Endothelial cell of umbilical vein (primary cell): Measurements from ENCODE around the gene CA11. TPM values are rescaled to one million over a fixed set of nuclear protein-coding genes. Genes with fewer than 3 reads are reported as not detected.
"Not testable (repeated sequence)": the region's sequence is repeated elsewhere in the genome, so short reads cannot be mapped to it uniquely, and the experiment has no call there.

Experiments used
- BruUV-seq: library from RNA; stranded (reverse); fragments of 400-500 nt; replicated peaks from 2 replicates; lab custom pipeline; 2021; lab: Mats Ljungman, UMichigan
- CTCF ChIA-PET: fragments of 300-600, 350-600 bp; sonication (Branson Sonifier 250); formaldehyde crosslinking; loops from one replicate; lab custom pipeline; 2021; ENCODE audit warnings: antibody characterized with exemption, inconsistent platforms; lab: Charles Lee
- POLR2A ChIA-PET: fragments of 300-600, 350-600 bp; sonication (Branson Sonifier 250); formaldehyde crosslinking; loops from one replicate; lab custom pipeline; 2021; ENCODE audit warnings: antibody characterized with exemption, inconsistent platforms; lab: Charles Lee
- DNase-seq: peaks from one replicate; pipeline ENCODE4 v3.0.0-alpha.2; 2011; ENCODE audit warnings: low read depth, low spot score
- FAIRE-seq: peaks from 2 replicates; lab custom pipeline; 2011; peaks lifted over from hg19 to GRCh38; lab: Jason Lieb, UNC
- H2AFZ ChIP-seq: 2 replicates; pipeline ENCODE4 v1.6.0; 2012; ENCODE audit warnings: low read depth, low read length, control low read depth, inconsistent platforms
- H3K27ac ChIP-seq: 2 replicates; pipeline ENCODE4 v1.5.1; 2011; ENCODE audit warnings: low read depth, mild to moderate bottlenecking, control low read depth, low read length, moderate library complexity; ENCODE audit not compliant: insufficient read depth
- H3K27me3 ChIP-seq, 2 experiments: 2 replicates each; pipeline versions ENCODE4 v1.6.0 to v1.6.1; 2011; ENCODE audit warnings: low read length in 2 of 2, mixed read lengths in 1 of 2; ENCODE audit not compliant: control insufficient read depth in 2 of 2, insufficient read depth in 2 of 2
- H3K36me3 ChIP-seq, 2 experiments: 2 replicates in 1 of 2; 3 replicates in 1 of 2; pipeline ENCODE4 v1.5.1; 2011; ENCODE audit warnings: low read length in 2 of 2, mild to moderate bottlenecking in 1 of 2, moderate library complexity in 1 of 2; ENCODE audit not compliant: control insufficient read depth in 2 of 2, insufficient read depth in 2 of 2; ENCODE audit errors: extremely low read depth in 1 of 2
- H3K4me1 ChIP-seq: 3 replicates; pipeline ENCODE4 v1.5.1; 2011; ENCODE audit warnings: mild to moderate bottlenecking, low read length; ENCODE audit not compliant: control insufficient read depth, insufficient read depth; ENCODE audit errors: extremely low read depth
- H3K4me2 ChIP-seq: 2 replicates; pipeline ENCODE4 v1.6.1; 2011; ENCODE audit warnings: low read length, control low read depth, mixed read lengths; ENCODE audit not compliant: insufficient read depth
- H3K4me3 ChIP-seq, 3 experiments: fragments of 200-600 bp in 1 of 3; sonication (generic), shearing (Covaris generic) in 1 of 3; replicated peaks in 1 of 3; 2 replicates each; pipeline ENCODE4 v1.5.1; 2011 to 2016; ENCODE audit warnings: control low read depth in 3 of 3, low read length in 3 of 3, mild to moderate bottlenecking in 2 of 3, inconsistent platforms in 1 of 3, low read depth in 1 of 3, moderate library complexity in 1 of 3; ENCODE audit not compliant: insufficient read depth in 1 of 3
- H3K79me2 ChIP-seq: 2 replicates; pipeline ENCODE4 v1.6.0; 2012; ENCODE audit warnings: low read length, inconsistent platforms; ENCODE audit not compliant: control insufficient read depth, insufficient read depth
- H3K9ac ChIP-seq: replicated peaks from 2 replicates; pipeline ENCODE3; 2011; ENCODE audit warnings: low read length, control low read depth; ENCODE audit not compliant: insufficient read depth; ENCODE audit errors: extremely low read depth
- H3K9me1 ChIP-seq: replicated peaks from 3 replicates; pipeline ENCODE4 v1.6.0; 2011; ENCODE audit warnings: mild to moderate bottlenecking, low read length; ENCODE audit not compliant: control insufficient read depth, insufficient read depth; ENCODE audit errors: extremely low read depth
- H3K9me3 ChIP-seq: replicated peaks from 2 replicates; pipeline ENCODE4 v1.5.1; 2012; ENCODE audit warnings: low read length, inconsistent platforms; ENCODE audit not compliant: control insufficient read depth, insufficient read depth
- H4K20me1 ChIP-seq: replicated peaks from 2 replicates; pipeline ENCODE3; 2011; ENCODE audit warnings: mild to moderate bottlenecking, low read length; ENCODE audit not compliant: control insufficient read depth, insufficient read depth; ENCODE audit errors: extremely low read depth
- CTCF ChIP-seq, 2 donors: IDR thresholded peaks; 1 replicate in 1 of 2; 2 replicates in 1 of 2; pipeline ENCODE4 v1.5.1; 2011; ENCODE audit warnings: low read length in 2 of 2, mild to moderate bottlenecking in 2 of 2, moderate library complexity in 2 of 2, control low read depth in 1 of 2, inconsistent platforms in 1 of 2, low read depth in 1 of 2; ENCODE audit not compliant: insufficient read depth in 1 of 2; ENCODE audit errors: extremely low read depth in 1 of 2
- EZH2 ChIP-seq: IDR thresholded peaks from 2 replicates; pipeline ENCODE4 v1.6.1; 2012; ENCODE audit warnings: borderline replicate concordance, low read depth, mild to moderate bottlenecking, moderate library complexity, low read length, inconsistent platforms; ENCODE audit not compliant: severe bottlenecking
- FOS ChIP-seq: IDR thresholded peaks from 2 replicates; pipeline ENCODE4 v1.6.1; 2011; ENCODE audit warnings: mild to moderate bottlenecking, low read length, moderate library complexity, borderline replicate concordance; ENCODE audit not compliant: insufficient read depth
- GATA2 ChIP-seq: IDR thresholded peaks from 2 replicates; pipeline ENCODE4 v1.7.0; 2011; ENCODE audit warnings: low read depth, mild to moderate bottlenecking, moderate library complexity, mixed read lengths, low read length; ENCODE audit not compliant: insufficient read length, insufficient read depth
- JUN ChIP-seq: IDR thresholded peaks from 2 replicates; pipeline ENCODE4 v1.6.1; 2011; ENCODE audit warnings: borderline replicate concordance, low read depth; ENCODE audit not compliant: insufficient read length, insufficient read depth
- MYC ChIP-seq: IDR thresholded peaks from one replicate; pipeline ENCODE4 v1.6.1; 2011; ENCODE audit warnings: mild to moderate bottlenecking, low read depth, low read length
- POLR2A ChIP-seq: IDR thresholded peaks from 2 replicates; pipeline ENCODE4 v1.6.1; 2012; ENCODE audit warnings: low read depth, mild to moderate bottlenecking, control low read depth, low read length
- POLR2AphosphoS5 ChIP-seq: IDR thresholded peaks from 2 replicates; pipeline ENCODE4 v1.6.1; 2012; ENCODE audit warnings: low read depth, mild to moderate bottlenecking, control low read depth, low read length, moderate library complexity; ENCODE audit not compliant: insufficient read depth
- dilution Hi-C: fragments of 300-500 bp; cut with MboI; formaldehyde crosslinking; loops from one replicate; pipeline ENCODE4 v1.15.0; 2019; ENCODE audit warnings: low sequenced_read_pairs; ENCODE audit not compliant: extremely low pct_ligation_motif_present
- intact Hi-C: fragments of 100-400 bp; cut with micrococcal nuclease; formaldehyde crosslinking; loops from one replicate; pipeline ENCODE4 v1.10.0; 2022
- polyA plus RNA-seq, 4 experiments: library from polyadenylated mRNA; depleted of rRNA in 3 of 4; stranded (reverse) in 3 of 4; unstranded in 1 of 4; fragments of >200 nt; gene quantifications; 2 replicates each; pipeline versions ENCODE4 v1.2.1 to v1.2.3, GENCODE V29; 2011 to 2012; ENCODE audit warnings: missing spikeins in 1 of 4
- total RNA-seq: library from RNA; stranded (reverse); gene quantifications from 2 replicates; pipeline ENCODE4 v1.2.3, GENCODE V29; 2021
- TF ChIP-seq, protein P1 (sequence below): IDR thresholded peaks from 2 replicates; pipeline ENCODE4 v1.6.1; 2011; ENCODE audit not compliant: insufficient read depth, insufficient read length

CA11 gene
- total and polyA plus RNA-seq, 2 donors (not counting 3 experiments of a cell fraction or from before 2014, with no cell fraction given) = 2.8 to 4.7 TPM

DNA sequence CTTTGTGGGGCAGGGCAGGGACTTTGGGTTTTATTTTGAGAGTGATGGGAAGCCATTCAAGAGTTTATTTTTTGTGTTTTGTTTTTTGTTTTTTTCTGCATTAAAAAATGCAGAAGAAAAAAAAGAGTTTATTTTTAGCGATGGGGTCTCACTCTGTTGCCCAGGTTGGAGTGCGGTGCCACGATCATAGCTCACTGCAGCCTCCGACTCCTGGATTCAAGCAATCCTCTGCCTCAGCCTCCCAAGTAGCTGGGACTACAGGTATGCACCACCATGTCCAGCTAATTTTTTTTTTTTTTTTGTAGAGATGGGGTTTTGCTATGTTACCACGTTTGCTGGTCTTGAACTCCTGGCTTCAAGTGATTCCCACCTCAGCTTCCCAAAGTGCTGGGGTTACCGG is 12.5 kb upstream of the CA11 start:
- Histone ChIP-seq H3K27me3 (peaks cover 0 to 2% of the 10 kb centered on the region in 2 experiments), H3K9me1 (no peaks in the 10 kb centered on the region), H3K27ac (no peak overlapping the region), H3K9ac (no peak overlapping the region), H3K4me1 (peaks cover 2% of the 10 kb centered on the region), H3K9me3 (no peaks in the 10 kb centered on the region), H3K79me2 (no peaks in the 10 kb centered on the region), H3K4me3 (no peak overlapping the region), H4K20me1 (no peaks in the 10 kb centered on the region), H3K36me3 (no peaks in the 10 kb centered on the region), H3K4me2 (no peak overlapping the region), H2AFZ (no peak overlapping the region)
- ChIA-PET CTCF (no interaction called here), POLR2A (no interaction called here)
- BruUV-seq = no TSS peak
- FAIRE-seq (no peak), DNase-seq (no peak)
- TF ChIP-seq CTCF (IDR thresholded peaks at IDR 0.05; ENCODE audit: extremely low read depth in 1 of 2, insufficient read depth in 1 of 2, low read depth in 1 of 2, low read length in 2 of 2) = no peak
- no peak for TF ChIP-seq POLR2A
- TF ChIP-seq EZH2 = no peak
- no peak for TF ChIP-seq FOS
- TF ChIP-seq JUN = no peak
- TF ChIP-seq GATA2 = no peak
- TF ChIP-seq POLR2AphosphoS5 = no peak
- TF ChIP-seq, protein P1, sequence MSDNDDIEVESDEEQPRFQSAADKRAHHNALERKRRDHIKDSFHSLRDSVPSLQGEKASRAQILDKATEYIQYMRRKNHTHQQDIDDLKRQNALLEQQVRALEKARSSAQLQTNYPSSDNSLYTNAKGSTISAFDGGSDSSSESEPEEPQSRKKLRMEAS = no peak
- no peak for TF ChIP-seq MYC
- dilution Hi-C loops = no loop called here
- intact Hi-C loops = no loop called here

DNA sequence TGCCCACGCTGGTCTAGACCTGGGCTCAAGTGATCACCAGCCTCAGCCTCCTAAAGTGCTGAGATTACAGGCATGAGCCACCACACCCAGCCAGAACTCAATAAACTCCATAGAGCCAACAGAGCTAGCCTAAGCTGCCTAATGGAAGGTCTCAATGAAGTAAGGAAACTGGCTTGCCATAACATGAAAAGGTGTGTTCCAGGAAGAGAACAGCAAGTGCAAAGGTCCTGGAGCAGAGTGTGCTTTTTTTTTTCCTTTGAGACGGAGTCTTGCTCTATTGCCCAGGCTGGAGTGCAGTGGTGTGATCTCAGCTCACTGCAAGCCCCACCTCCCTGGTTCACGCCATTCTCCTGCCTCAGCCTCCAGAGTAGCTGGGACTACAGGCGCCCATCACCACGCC is 11.8 kb upstream of the CA11 start:
- H3K9me3 ChIP-seq, H3K27ac ChIP-seq, POLR2A ChIA-PET, H3K36me3 ChIP-seq, H3K9ac ChIP-seq, dilution Hi-C loops, H2AFZ ChIP-seq, BruUV-seq, DNase-seq, H3K4me3 ChIP-seq, H3K79me2 ChIP-seq, H3K4me2 ChIP-seq, H4K20me1 ChIP-seq, FAIRE-seq, H3K27me3 ChIP-seq, H3K4me1 ChIP-seq, intact Hi-C loops, H3K9me1 ChIP-seq: not testable (repeated sequence)
- CTCF ChIA-PET = interaction anchor here (0.7 to 1.7 kb wide), 2 partner anchors 12 to 18 kb away, joined by 3 to 16 read pairs; partner anchors contain the start of gene CA11
